ENCODE measurements around the gene DSCAML1.
"Not testable (repeated sequence)": the region's sequence is repeated elsewhere in the genome, so short reads cannot be mapped to it uniquely, and the experiment has no call there.

DSCAML1 gene

DNA sequence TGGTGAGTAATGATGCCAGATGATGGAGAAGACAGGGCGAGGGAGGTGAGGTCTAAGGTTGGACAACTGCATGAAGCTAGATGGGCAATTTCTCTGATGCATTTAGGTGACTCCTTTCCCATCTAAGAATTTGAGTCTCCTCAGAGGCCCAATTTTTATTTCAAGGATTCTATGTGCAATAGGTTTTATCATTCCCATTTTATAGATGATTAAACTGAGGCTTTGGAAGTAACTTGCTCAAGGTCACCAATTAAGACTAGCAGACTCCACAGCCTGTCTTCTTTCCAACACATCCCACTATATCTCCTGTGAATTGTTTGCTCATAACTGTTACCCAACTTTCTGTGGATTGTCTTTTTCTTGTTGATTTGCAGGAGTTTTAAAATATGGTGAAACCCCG, 28.5 kb downstream of the DSCAML1 start:
- Histone ChIP-seq H3K4me1 (ENCODE audit: control insufficient read depth, insufficient read depth, low read length) (no peaks in the 10 kb centered on the region), H3K4me3 (ENCODE audit: low read length) (no peak overlapping the region), H3K36me3 (ENCODE audit: control insufficient read depth, insufficient read depth, low read length) (no peaks in the 10 kb centered on the region), H3K27ac (ENCODE audit: low read length) (no peak overlapping the region), H3K27me3 (ENCODE audit: control insufficient read depth, insufficient read depth, low read length) (no peaks in the 10 kb centered on the region), H3K9me3 (ENCODE audit: control insufficient read depth, insufficient read depth, low read length) (no peaks in the 10 kb centered on the region)
- no peak for DNase-seq (ENCODE audit: low read depth, low spot score)
- no CpG with 5 or more reads among the region's 2 CpGs for whole genome bisulfite sequencing (ENCODE audit: insufficient coverage, insufficient read length)

DNA sequence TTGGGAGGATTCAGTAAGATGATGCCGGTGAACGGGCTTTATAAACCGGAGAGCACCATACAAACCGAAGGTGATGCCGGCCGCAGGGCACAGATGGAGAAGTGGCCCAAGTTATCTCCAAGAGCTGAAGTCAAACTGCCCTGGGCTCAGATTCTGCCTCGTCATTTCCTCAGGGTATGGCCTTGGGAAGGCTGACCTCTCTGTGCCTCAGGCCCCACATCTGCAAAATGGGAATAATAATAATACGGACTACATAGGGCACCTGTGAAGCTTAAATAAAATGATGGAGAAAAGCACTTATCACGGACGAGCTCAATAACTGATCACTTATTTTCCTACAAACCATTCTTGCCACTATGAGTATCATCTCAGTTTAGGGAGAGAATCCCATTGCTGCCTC, 29.9 kb downstream of the DSCAML1 start:
- Histone ChIP-seq H3K9me3 (ENCODE audit: control insufficient read depth, insufficient read depth, low read length) (no peaks in the 10 kb centered on the region), H3K36me3 (ENCODE audit: control insufficient read depth, insufficient read depth, low read length) (no peaks in the 10 kb centered on the region), H3K27ac (ENCODE audit: low read length) (no peak overlapping the region), H3K27me3 (ENCODE audit: control insufficient read depth, insufficient read depth, low read length) (no peaks in the 10 kb centered on the region), H3K4me1 (ENCODE audit: control insufficient read depth, insufficient read depth, low read length) (no peaks in the 10 kb centered on the region), H3K4me3 (ENCODE audit: low read length) (no peak overlapping the region)
- WGBS (ENCODE audit: insufficient coverage, insufficient read length), result no CpG with 5 or more reads among the region's 10 CpGs
- no peak for DNase-seq (ENCODE audit: low read depth, low spot score)

DNA sequence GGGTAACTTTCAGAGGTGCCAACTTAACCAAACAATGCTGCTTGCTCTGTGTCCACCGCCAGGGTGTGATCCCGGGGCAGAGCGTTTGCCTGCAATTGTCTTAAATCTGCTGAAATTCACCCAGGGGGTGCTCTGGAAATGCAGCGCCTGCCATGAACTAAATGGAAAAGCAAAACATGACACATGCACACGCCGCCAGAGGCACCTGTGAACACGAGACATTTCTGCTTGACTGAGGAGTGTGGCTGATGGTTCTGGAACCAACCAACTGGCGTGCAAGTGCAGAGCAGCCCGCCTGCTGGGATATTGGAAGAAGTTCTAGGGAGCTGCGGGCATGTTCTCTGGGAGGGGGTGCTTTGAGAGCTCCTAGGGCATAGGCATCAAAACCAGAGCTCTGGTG, 30.4 kb downstream of the DSCAML1 start:
- Histone ChIP-seq H3K27me3 (ENCODE audit: control insufficient read depth, insufficient read depth, low read length) (no peaks in the 10 kb centered on the region), H3K4me1 (ENCODE audit: control insufficient read depth, insufficient read depth, low read length) (no peaks in the 10 kb centered on the region), H3K4me3 (ENCODE audit: low read length) (no peak overlapping the region), H3K36me3 (ENCODE audit: control insufficient read depth, insufficient read depth, low read length) (no peaks in the 10 kb centered on the region), H3K9me3 (ENCODE audit: control insufficient read depth, insufficient read depth, low read length) (no peaks in the 10 kb centered on the region), H3K27ac (ENCODE audit: low read length) (no peak overlapping the region)
- WGBS (ENCODE audit: insufficient coverage, insufficient read length), result no CpG with 5 or more reads among the region's 10 CpGs
- DNase-seq (ENCODE audit: low read depth, low spot score), result no peak

DNA sequence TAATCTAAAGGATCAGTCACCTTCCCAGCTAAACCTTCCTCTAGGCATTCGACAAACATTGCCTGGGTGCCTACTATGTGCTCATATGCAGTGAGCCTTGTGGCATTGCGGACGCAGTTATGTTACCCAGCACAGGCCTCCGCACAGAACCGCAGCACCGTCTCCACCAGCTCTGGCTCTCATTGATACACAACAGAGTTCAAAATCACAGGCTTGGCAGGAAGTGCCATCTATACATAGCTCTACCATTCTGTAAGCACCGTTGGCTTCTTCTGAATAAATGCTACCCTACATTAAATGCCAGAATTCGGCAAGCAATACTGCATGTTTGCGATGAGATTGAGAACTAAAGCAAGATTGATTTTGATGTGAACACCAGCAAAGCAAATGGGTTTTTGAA, 31.0 kb downstream of the DSCAML1 start:
- Histone ChIP-seq H3K4me1 (ENCODE audit: control insufficient read depth, insufficient read depth, low read length) (no peaks in the 10 kb centered on the region), H3K4me3 (ENCODE audit: low read length) (no peak overlapping the region), H3K9me3 (ENCODE audit: control insufficient read depth, insufficient read depth, low read length) (no peaks in the 10 kb centered on the region), H3K27ac (ENCODE audit: low read length) (no peak overlapping the region), H3K36me3 (ENCODE audit: control insufficient read depth, insufficient read depth, low read length) (no peaks in the 10 kb centered on the region), H3K27me3 (ENCODE audit: control insufficient read depth, insufficient read depth, low read length) (no peaks in the 10 kb centered on the region)
- no peak for DNase-seq (ENCODE audit: low read depth, low spot score)
- WGBS (ENCODE audit: insufficient coverage, insufficient read length), result no CpG with 5 or more reads among the region's 9 CpGs

DNA sequence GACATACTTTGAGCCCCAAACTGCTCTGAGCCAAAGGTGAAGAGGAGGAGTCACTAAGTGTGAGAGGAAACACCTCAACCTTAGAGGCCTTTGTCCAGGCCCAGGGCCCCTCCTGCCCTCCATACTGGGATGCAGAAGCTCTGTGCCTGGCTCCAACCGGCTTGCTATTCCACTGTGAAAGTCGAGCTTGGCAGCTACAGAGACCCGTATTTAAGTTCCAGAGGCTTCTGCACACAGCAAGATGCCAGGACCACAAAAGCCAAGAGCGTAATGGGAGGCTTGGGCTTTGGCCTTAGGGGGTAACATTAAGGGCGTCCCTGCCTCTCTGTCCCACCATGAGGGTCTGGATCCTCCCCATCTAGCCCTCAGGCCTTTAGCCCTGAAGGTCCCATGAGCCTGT, 31.9 kb downstream of the DSCAML1 start:
- no peaks in the 10 kb centered on the region for H3K4me1 ChIP-seq (ENCODE audit: control insufficient read depth, insufficient read depth, low read length)
- H3K36me3 ChIP-seq (ENCODE audit: control insufficient read depth, insufficient read depth, low read length), result no peaks in the 10 kb centered on the region
- H3K27me3 ChIP-seq (ENCODE audit: control insufficient read depth, insufficient read depth, low read length), result no peaks in the 10 kb centered on the region
- H3K9me3 ChIP-seq (ENCODE audit: control insufficient read depth, insufficient read depth, low read length), result no peaks in the 10 kb centered on the region
- H3K4me3 ChIP-seq (ENCODE audit: low read length), result no peak overlapping the region
- DNase-seq (ENCODE audit: low read depth, low spot score), result no peak
- no CpG with 5 or more reads among the region's 5 CpGs for WGBS (ENCODE audit: insufficient coverage, insufficient read length)
- no peak overlapping the region for H3K27ac ChIP-seq (ENCODE audit: low read length)

DNA sequence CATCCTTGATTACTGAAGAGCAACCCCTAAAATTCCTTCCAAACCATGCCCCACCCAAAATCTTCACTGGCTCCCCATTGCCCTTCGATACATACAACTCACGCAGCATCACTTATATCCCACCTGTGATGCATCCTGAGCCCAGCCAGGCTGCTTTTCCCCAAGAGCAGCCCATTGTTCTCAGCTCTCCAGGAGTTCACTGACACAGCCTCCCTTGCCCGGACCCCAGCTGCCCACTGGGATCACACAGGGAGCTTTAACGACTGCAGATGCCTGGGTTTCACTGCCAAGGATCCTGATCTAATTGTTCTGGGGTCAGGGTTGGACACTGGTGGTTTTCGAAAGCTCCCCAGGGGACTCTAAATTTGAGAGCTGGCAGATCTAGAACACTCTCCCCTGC, 33.6 kb downstream of the DSCAML1 start:
- not testable (repeated sequence) for DNase-seq (ENCODE audit: low read depth, low spot score); H3K9me3 ChIP-seq (ENCODE audit: control insufficient read depth, insufficient read depth, low read length); H3K27ac ChIP-seq (ENCODE audit: low read length); H3K4me3 ChIP-seq (ENCODE audit: low read length); H3K4me1 ChIP-seq (ENCODE audit: control insufficient read depth, insufficient read depth, low read length); H3K36me3 ChIP-seq (ENCODE audit: control insufficient read depth, insufficient read depth, low read length); H3K27me3 ChIP-seq (ENCODE audit: control insufficient read depth, insufficient read depth, low read length)
- WGBS (ENCODE audit: insufficient coverage, insufficient read length), result no CpG with 5 or more reads among the region's 5 CpGs

DNA sequence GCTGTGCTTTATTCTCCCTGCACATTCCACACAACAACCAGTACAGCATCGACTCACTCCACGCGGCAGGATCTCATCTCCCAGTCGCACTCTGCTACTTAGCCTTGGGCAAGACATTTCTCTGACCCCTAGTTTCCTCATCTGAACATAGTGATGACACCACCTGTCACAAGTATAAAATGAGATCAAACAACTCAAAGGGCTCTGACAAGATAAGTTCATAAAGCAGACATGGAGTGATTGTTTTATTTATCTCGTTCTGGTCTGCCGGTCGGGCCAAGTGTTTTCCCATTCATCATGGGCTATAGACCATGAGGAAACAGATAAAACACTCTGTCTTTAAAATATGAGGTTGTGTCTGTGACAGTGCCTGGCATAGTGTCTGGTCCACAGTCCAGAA, 35.0 kb downstream of the DSCAML1 start:
- Histone ChIP-seq H3K9me3 (ENCODE audit: control insufficient read depth, insufficient read depth, low read length) (no peaks in the 10 kb centered on the region), H3K27me3 (ENCODE audit: control insufficient read depth, insufficient read depth, low read length) (no peaks in the 10 kb centered on the region), H3K27ac (ENCODE audit: low read length) (no peak overlapping the region), H3K4me1 (ENCODE audit: control insufficient read depth, insufficient read depth, low read length) (peaks cover 3% of the 10 kb centered on the region; the same call in 1 of the 2 replicates), H3K4me3 (ENCODE audit: low read length) (no peak overlapping the region), H3K36me3 (ENCODE audit: control insufficient read depth, insufficient read depth, low read length) (no peaks in the 10 kb centered on the region)
- no CpG with 5 or more reads among the region's 7 CpGs for WGBS (ENCODE audit: insufficient coverage, insufficient read length)
- DNase-seq (ENCODE audit: low read depth, low spot score), result no peak

DNA sequence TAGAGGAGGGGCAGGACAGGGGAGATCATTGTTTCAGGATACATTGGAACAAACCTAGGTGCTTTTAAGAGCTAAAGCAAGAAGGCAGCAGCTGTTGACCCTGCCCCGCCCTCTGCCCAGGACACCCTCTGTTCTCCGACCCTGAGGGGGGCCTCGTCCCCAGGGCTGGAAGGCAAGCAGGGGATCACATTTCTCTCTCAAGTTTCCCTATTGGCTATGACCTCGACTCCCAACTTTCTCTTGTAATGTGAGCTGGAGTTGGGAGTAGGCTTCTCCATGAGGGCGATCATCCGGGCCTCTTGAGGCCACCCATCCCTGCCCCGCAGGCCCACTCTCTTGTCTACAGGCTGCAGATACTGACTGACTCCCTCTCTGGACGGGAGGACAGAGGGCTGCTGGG, 37.7 kb downstream of the DSCAML1 start:
- H3K4me3 ChIP-seq (ENCODE audit: low read length), result no peak overlapping the region
- no peaks in the 10 kb centered on the region for H3K36me3 ChIP-seq (ENCODE audit: control insufficient read depth, insufficient read depth, low read length)
- peaks cover 3% of the 10 kb centered on the region; the same call in 1 of the 2 replicates for H3K4me1 ChIP-seq (ENCODE audit: control insufficient read depth, insufficient read depth, low read length)
- H3K9me3 ChIP-seq (ENCODE audit: control insufficient read depth, insufficient read depth, low read length), result no peaks in the 10 kb centered on the region
- H3K27me3 ChIP-seq (ENCODE audit: control insufficient read depth, insufficient read depth, low read length), result no peaks in the 10 kb centered on the region
- WGBS (ENCODE audit: insufficient coverage, insufficient read length), result no CpG with 5 or more reads among the region's 8 CpGs
- DNase-seq (ENCODE audit: low read depth, low spot score), result no peak
- no peak overlapping the region for H3K27ac ChIP-seq (ENCODE audit: low read length)

DNA sequence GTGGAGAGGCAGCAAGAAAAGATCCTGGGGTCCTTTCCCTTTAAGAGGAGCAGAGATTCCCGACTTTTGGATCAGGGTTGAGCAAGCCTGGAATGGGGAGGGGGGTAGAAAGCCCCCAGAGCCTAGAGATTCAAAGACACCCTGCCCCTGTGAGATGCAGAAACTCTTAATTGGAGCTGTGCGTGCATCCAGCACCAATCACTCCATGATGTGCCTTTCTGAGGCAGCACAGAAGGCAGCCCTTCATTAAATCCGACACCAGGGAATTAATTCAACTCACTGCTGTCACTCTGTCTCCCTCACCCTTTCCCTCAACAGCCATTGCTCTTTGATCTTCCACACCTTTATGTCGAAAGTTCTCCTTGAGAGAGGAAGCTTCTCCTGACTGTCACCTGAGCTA, 43.0 kb downstream of the DSCAML1 start:
- Histone ChIP-seq H3K4me3 (ENCODE audit: low read length) (no peak overlapping the region), H3K9me3 (ENCODE audit: control insufficient read depth, insufficient read depth, low read length) (no peaks in the 10 kb centered on the region), H3K27ac (ENCODE audit: low read length) (no peak overlapping the region), H3K36me3 (ENCODE audit: control insufficient read depth, insufficient read depth, low read length) (no peaks in the 10 kb centered on the region), H3K27me3 (ENCODE audit: control insufficient read depth, insufficient read depth, low read length) (no peaks in the 10 kb centered on the region), H3K4me1 (ENCODE audit: control insufficient read depth, insufficient read depth, low read length) (peaks cover 2% of the 10 kb centered on the region; the same call in 1 of the 2 replicates)
- WGBS (ENCODE audit: insufficient coverage, insufficient read length), result no CpG with 5 or more reads among the region's 4 CpGs
- DNase-seq (ENCODE audit: low read depth, low spot score), result no peak

DNA sequence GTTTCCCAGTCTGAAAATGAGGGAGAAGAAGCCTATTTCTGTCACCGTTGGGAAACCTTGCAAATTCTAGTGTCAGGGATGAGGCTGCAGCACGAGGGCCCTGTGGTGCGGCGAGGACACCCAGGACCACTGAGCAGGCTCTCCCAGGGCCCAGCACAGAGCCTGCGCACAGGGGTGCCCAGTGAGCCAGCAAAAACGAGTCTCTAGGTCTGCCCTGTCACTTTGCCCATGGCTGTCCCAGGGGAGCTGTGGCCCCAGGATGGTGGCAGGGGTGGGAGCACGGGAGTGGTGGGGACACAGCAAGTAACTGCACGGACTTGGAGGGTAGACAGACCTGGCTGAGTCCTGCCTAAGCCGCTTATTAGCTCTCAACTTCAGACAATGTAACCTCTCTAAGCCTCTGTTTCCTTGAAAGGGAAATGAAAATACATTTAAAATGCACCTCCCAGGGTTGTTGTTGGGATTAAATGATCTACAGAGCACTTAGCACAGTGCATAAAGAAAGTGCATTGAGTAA, 44.2 kb downstream of the DSCAML1 start:
- no peaks in the 10 kb centered on the region for H3K9me3 ChIP-seq (ENCODE audit: control insufficient read depth, insufficient read depth, low read length)
- no peaks in the 10 kb centered on the region for H3K27me3 ChIP-seq (ENCODE audit: control insufficient read depth, insufficient read depth, low read length)
- no peak for DNase-seq (ENCODE audit: low read depth, low spot score)
- H3K27ac ChIP-seq (ENCODE audit: low read length), result no peak overlapping the region
- no peak overlapping the region for H3K4me3 ChIP-seq (ENCODE audit: low read length)
- no peaks in the 10 kb centered on the region for H3K36me3 ChIP-seq (ENCODE audit: control insufficient read depth, insufficient read depth, low read length)
- no CpG with 5 or more reads among the region's 9 CpGs for WGBS (ENCODE audit: insufficient coverage, insufficient read length)
- peaks cover 2% of the 10 kb centered on the region; the same call in 1 of the 2 replicates for H3K4me1 ChIP-seq (ENCODE audit: control insufficient read depth, insufficient read depth, low read length)

DNA sequence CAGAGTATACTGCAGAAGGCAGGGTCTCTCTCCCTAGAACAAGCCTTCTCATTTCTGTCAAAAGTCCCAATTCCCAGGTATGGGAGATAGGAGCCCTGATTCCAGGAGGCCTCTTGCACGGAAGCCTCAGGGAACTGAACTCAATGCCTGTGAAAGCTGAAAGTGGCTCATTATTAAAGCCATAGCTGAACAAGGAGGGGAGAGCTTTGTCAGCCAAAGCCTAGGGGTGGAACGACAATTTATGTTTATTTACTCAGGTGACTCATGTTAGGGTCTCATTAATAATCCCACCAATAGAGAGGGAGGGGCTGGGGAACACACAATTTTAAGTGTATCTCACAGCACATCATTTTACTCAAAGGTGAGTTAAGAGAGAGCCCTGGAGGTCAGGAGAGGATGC, 44.9 kb downstream of the DSCAML1 start:
- DNase-seq (ENCODE audit: low read depth, low spot score), result no peak
- no peaks in the 10 kb centered on the region for H3K9me3 ChIP-seq (ENCODE audit: control insufficient read depth, insufficient read depth, low read length)
- H3K4me3 ChIP-seq (ENCODE audit: low read length), result no peak overlapping the region
- no CpG with 5 or more reads among the region's 2 CpGs for WGBS (ENCODE audit: insufficient coverage, insufficient read length)
- no peaks in the 10 kb centered on the region for H3K36me3 ChIP-seq (ENCODE audit: control insufficient read depth, insufficient read depth, low read length)
- peaks cover 5% of the 10 kb centered on the region for H3K4me1 ChIP-seq (ENCODE audit: control insufficient read depth, insufficient read depth, low read length)
- H3K27me3 ChIP-seq (ENCODE audit: control insufficient read depth, insufficient read depth, low read length), result no peaks in the 10 kb centered on the region
- H3K27ac ChIP-seq (ENCODE audit: low read length), result no peak overlapping the region

Data from iPS DF 6.9 (cell line).